HPDE6-E6E7 (cell line): ENCODE results near the gene PILRA.

Experiments
- DNase-seq: peaks from one replicate; pipeline ENCODE4 v3.0.0; 2011; ENCODE audit warnings: missing footprints; ENCODE audit errors: extremely low spot score

Gene PILRA

DNA sequence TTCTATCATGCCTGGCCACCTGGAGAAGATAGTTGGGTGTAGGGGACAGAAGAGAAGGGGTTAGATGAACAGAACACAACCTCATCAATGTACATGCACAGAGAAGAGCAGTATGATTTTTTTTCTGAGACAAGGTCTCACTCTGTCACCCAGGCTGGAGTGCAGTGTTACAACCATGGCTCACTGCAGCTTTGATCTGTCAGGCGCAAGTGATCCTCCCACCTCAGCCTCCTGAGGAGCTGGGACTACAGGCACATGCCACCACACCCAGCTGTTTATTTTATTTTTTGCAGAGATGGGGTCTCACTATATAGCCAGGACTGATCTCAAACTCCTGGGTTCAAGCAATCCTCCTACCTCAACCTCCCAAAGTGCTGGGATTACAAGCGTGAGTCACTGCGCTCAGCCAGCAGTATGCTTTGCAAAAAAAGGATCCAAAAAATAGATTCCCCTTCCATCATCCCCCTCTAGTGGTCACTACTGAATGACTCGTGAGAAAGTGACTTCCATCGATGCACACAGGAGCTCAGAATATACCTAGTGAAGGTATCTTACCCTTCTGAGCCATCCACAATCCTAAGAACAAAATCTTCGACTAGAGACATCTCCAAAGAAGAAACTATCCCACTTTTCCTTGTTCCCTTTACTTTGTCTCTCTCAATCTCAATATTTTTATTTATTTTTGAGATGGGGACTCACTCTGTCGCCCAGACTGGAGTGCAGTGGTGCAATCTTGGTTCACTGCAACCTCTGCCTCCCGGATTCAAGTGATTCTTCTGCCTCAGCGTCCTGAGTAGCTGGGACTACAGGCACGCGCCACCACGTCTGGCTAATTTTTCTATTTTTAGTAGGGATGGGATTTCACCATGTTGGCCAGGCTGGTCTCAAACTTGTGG is 34.2 kb downstream of the PILRA start:
- peak; percentile 71 for DNase-seq

- DNase-seq, result no peak
Observed at GRCh38 chr7:100411101-100411500, 37.8 kb downstream of the PILRA start.

DNA sequence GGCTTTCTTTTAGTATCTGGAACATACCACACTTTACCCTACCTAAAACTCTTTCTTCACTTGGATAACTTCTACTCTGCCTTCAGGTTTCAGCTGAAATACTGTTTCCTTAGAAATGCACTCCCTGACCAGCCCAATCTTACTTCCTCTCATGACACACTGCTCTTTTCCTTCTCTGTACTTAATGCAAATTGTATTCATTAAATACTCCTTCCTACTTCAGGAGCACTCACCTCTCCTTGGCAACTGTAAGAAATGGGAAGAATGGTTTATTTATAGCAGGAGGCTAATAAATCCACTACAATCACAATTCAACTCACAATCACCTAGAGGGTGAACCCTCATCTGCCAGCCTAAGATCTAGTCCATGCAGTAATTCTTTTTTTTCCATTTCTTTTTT is 40.1 kb downstream of the PILRA start:
- no peak for DNase-seq

- DNase-seq, result no peak
Observed at GRCh38 chr7:100413889-100414288, 40.6 kb downstream of the PILRA start.

GRCh38 chr7:100415448-100415847 is 42.2 kb downstream of the PILRA start:
- DNase-seq, result no peak

GRCh38 chr7:100418930-100419659 is 45.8 kb downstream of the PILRA start:
- no peak for DNase-seq

DNA sequence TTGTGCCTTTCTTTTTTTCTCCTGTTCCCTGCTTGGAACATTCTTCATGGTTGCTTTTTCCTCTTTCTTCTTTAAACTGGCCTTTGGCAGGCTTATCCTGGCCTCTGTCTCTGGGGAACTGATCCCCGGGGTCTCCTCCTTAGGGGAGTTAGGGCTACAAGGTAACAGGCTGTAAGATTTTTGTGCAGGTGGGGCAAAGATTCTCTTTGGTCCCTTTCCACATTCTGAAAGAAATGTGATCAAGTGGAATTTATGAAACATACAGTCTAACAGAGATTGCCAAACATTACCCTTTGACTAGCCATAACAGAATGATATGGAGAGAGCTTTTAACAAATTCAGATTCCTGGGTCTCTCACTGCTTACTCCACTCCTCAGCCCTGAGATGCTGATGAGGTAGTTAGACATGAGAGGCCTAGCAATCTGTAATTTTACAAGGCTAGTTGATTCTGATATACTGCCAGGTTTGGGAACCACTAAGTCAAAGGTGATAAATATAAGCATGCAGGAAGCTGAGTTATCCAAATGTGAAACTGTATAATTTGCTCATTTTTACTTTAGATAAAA is 46.5 kb downstream of the PILRA start:
- DNase-seq, result no peak

DNA sequence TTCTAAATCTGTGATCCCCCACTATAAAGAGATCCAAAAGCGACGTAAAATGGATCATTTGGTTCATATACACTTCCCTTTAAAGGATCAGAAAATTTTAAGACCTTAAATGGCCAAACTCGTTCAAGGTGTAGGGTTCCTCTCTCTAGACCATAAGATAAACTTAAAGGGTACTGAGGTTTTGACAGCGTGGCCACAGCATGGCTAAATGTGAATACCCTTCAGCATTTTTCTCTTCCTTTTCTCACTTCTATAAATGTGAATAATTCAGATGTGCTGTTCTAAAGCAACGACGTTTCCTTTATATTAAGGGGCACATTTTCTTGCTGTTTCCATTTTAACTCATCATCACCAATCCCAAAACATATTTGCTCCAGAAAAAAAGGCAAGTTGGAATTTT is 50.0 kb downstream of the PILRA start:
- no peak for DNase-seq

DNA sequence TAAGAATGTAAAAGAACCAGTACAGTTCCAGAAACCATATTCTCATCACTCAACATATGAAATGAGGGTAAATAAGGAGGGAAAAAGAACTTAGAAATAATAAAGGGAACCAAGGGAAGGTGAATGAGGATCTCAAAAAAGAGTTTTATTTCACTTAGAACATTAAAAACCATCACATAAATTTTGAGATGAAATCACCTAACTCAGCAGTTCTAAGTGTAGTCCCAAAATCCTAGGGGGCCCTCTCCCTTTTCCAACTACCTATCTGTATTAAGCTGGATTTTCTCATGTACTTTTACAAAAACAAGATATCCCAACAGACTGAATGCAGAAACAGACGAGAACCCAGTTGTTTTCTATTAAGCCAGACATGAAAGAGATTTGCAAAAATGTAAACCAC is 52.1 kb downstream of the PILRA start:
- no peak for DNase-seq

- no peak for DNase-seq
Observed at GRCh38 chr7:100426516-100426915, 53.2 kb downstream of the PILRA start.

GRCh38 chr7:100427762-100428198 is 54.5 kb downstream of the PILRA start:
- DNase-seq, result no peak

- DNase-seq, result peak; percentile 86
Observed at GRCh38 chr7:100428199-100428966, 55.1 kb downstream of the PILRA start, which contains the start of gene ZCWPW1. Gene ZCWPW1 (minus strand): TSS chr7:100428703. CDS start chr7:100420649, 8,054 bp downstream.

DNA sequence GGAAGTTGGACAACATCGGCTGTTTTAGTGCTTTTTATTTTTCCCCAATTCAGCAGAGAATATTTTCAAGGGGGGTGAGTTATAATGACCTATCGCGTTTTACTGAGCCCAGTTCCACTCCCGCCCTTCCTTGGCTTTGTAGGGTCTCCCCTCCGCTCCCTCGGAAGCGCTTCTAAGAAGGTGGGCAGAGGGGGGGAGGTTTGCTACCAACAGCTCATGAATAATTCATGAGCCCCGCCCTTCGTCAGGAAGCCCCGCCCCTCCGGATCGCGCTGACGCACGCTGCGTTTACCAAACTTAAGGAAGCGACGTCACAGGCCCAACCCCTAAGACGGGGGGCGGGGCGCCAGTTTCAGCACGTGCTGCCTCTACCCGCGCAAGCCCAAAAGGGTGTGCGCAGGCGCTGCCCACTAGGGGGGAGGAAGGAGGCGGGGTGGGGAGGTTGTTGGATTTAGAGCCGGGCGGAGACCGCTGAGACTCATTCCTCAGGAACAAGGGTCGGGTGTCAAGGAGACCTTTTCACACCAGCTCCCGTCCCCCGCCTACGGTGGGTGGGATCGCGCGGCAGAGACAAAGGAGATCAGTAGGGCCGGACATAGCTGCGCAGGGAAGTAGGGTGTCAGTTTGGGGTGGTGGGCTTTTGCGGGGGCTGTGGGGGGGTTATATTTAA is 55.8 kb downstream of the PILRA start:
- DNase-seq, result peak; percentile 93

DNA sequence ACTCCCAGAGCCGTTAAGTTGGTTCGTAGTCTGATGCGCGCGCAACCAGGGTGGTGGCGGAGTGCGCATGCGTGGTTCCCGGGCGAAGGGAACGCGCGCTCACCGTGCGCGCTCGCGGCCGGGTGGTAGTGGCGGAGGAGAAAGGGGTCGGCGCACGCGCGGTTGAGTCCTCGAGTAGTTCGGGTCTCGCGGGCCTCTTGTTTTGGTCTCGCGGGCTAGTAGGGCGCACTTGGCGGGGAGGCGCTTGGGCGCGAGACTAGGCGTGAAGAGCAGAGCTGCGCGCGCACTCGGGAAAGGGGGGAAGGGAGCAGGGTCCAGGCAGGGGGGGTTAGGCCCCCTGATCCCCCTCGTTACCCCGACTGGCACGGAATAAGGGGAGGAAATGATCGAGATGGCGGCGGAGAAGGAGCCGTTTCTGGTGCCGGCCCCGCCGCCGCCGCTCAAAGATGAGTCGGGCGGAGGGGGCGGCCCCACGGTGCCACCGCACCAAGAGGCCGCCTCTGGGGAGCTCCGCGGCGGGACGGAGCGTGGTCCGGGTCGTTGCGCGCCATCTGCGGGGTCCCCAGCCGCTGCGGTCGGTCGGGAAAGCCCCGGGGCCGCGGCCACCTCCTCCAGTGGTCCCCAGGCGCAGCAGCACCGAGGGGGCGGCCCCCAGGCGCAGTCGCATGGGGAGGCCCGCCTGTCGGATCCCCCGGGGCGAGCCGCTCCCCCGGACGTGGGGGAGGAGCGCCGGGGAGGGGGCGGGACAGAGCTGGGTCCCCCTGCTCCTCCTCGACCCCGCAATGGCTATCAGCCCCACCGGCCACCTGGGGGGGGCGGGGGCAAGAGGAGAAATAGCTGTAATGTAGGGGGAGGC is 56.6 kb downstream of the PILRA start, which contains the start of gene MEPCE:
Gene MEPCE (plus strand): TSS at position 195 of the 856 bp plus-strand sequence. CDS start 188 bp downstream, at position 383.
- peak; percentile 94 for DNase-seq

DNA sequence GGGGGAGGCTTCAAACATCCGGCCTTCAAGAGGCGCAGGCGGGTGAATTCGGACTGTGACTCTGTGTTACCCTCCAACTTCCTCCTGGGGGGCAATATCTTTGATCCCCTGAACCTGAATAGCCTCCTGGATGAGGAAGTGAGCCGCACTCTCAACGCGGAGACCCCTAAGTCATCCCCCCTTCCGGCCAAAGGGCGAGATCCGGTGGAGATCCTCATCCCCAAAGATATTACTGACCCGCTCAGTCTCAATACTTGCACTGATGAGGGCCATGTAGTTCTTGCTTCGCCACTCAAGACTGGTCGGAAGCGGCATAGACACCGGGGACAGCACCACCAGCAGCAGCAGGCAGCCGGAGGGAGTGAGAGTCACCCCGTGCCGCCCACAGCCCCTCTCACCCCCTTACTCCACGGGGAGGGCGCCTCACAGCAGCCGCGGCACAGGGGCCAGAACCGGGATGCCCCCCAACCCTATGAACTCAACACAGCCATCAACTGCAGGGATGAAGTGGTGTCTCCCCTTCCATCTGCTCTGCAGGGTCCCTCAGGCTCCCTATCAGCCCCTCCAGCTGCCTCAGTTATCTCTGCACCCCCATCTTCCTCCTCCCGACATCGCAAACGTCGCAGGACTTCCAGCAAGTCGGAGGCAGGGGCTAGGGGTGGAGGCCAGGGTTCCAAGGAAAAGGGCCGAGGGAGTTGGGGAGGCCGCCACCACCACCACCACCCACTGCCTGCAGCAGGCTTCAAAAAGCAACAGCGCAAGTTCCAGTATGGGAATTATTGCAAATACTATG is 57.4 kb downstream of the PILRA start:
- DNase-seq, result no peak

DNA sequence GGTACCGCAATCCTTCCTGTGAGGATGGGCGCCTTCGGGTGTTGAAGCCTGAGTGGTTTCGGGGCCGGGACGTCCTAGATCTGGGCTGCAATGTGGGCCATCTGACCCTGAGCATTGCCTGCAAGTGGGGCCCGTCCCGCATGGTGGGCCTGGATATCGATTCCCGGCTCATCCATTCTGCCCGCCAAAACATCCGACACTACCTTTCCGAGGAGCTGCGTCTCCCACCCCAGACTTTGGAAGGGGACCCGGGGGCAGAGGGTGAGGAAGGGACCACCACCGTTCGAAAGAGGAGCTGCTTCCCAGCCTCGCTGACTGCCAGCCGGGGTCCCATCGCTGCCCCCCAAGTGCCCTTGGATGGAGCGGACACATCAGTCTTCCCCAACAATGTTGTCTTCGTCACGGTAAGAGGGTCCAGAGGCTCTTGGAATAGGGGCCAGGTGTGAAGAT is 58.0 kb downstream of the PILRA start:
- no peak for DNase-seq

DNA sequence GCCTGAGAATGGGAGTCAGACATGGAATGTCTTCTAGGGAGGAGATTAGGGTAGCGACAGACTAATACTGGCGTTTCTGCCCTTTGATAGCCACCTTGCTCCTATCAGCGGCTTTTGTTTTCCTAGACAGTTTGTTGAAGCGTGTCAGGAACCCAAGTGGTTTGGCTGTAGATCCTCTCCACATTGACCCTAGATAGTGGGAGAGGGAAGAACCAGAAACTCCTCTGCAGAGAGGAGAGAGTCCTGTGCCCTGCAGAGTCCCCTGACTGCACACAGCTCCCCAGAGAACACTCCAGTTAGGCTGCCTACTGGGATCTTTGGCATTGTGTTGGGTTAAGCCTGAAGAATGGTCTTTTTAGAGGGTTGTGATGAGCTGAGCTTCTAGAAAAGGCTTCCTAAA is 58.8 kb downstream of the PILRA start:
- DNase-seq, result no peak

DNA sequence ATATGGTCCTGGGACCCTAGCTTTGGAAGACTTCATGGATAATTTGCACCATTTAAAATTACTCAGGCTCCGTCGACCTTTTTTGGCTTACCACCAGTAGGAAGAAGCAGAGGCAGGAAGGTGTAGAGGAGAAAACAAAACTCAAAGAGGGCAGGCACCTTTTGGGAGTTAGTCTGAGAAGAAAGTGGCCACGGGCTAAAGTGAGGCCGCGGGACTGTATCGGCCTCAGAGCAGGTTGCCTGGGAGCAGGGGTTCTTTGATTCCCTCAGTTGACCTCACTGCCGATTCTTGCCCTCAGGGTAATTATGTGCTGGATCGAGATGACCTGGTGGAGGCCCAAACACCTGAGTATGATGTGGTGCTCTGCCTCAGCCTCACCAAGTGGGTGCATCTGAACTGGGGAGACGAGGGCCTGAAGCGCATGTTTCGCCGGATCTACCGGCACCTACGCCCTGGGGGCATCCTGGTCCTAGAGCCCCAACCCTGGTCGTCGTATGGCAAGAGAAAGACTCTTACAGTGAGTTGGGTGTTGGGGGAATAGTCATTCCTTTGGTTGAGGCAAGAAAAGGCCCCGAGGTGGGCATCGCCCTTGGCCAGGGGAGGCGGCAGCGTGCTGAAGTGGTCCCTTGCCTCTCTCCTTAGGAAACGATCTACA is 59.5 kb downstream of the PILRA start:
- no peak for DNase-seq

- no peak for DNase-seq
Observed at GRCh38 chr7:100433276-100433591, 59.9 kb downstream of the PILRA start.
